AG20443 (cell line): ENCODE results near the gene DMRTC2.
A peak's percentile ranks its signal among the peaks of the same experiment; 100 is the strongest.
"Not testable (repeated sequence)": the region's sequence is repeated elsewhere in the genome, so short reads cannot be mapped to it uniquely, and the experiment has no call there.

Experiments
- DNase-seq: peaks from one replicate; pipeline ENCODE4 v3.0.0; 2012; ENCODE audit warnings: low spot score, mixed read lengths

DMRTC2 gene

GRCh38 chr19:41871573-41872383, 26.9 kb downstream of the DMRTC2 start:
- no peak for DNase-seq

- no peak for DNase-seq
Measured at GRCh38 chr19:41872384-41872774, 27.5 kb downstream of the DMRTC2 start.

- DNase-seq = peak; percentile 59
Measured at GRCh38 chr19:41872775-41873647, 28.2 kb downstream of the DMRTC2 start.

- DNase-seq = not testable (repeated sequence)
Measured at GRCh38 chr19:41875973-41876372, 31.1 kb downstream of the DMRTC2 start.

- no peak for DNase-seq
Measured at GRCh38 chr19:41876847-41877832, 32.3 kb downstream of the DMRTC2 start, which contains the start of gene CD79A. TSS of gene CD79A (plus strand) at chr19:41877279. CDS start at chr19:41877305, 26 bp downstream.

GRCh38 chr19:41877916-41878905, 33.4 kb downstream of the DMRTC2 start:
- no peak for DNase-seq

GRCh38 chr19:41879080-41879479, 34.2 kb downstream of the DMRTC2 start:
- DNase-seq = no peak

GRCh38 chr19:41879670-41880328, 35.0 kb downstream of the DMRTC2 start:
- no peak for DNase-seq

GRCh38 chr19:41880329-41880708, 35.5 kb downstream of the DMRTC2 start:
- DNase-seq = no peak

GRCh38 chr19:41882568-41883462, 38.0 kb downstream of the DMRTC2 start, which contains the start of gene ARHGEF1:
TSS of gene ARHGEF1 (plus strand) at chr19:41883184. CDS start at chr19:41888083, 4,899 bp downstream.
- peak; percentile 64 for DNase-seq

- DNase-seq = no peak
Measured at GRCh38 chr19:41883463-41883820, 38.6 kb downstream of the DMRTC2 start.

GRCh38 chr19:41883821-41884733, 39.2 kb downstream of the DMRTC2 start:
- DNase-seq = peak; percentile 99

- DNase-seq = no peak
Measured at GRCh38 chr19:41886761-41887710, 42.2 kb downstream of the DMRTC2 start.

GRCh38 chr19:41887711-41888382, 43.0 kb downstream of the DMRTC2 start:
- DNase-seq = no peak

GRCh38 chr19:41888926-41889325, 44.1 kb downstream of the DMRTC2 start:
- no peak for DNase-seq

GRCh38 chr19:41889896-41890295, 45.1 kb downstream of the DMRTC2 start:
- DNase-seq = no peak
